ENCODE data around the gene FRK. TPM values are rescaled to one million over a fixed set of nuclear protein-coding genes. Genes with fewer than 3 reads are reported as not detected.

Gene FRK
- total RNA-seq, 1 donor from 2014 or later: 8.1 TPM

DNA sequence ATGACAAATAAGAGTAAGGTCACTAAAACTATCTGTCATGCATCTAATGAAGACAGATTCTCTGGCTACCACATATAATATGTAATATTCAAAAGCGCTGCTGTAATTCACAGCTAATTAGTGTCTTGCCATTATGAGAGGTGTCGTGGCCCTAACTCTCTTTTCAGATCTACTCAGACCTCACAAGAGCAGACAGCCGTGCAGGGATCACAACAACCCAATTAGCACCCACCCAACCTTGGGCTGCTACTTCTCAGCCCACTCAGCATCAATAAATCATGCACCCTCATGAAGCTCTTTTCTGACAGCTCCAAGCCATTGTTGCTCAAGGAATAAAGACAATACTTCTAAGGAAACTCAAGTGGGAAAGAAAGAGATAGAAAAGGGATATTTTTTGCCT lies 61.5 kb downstream of the FRK start:
- TF ChIP-seq, protein P1, sequence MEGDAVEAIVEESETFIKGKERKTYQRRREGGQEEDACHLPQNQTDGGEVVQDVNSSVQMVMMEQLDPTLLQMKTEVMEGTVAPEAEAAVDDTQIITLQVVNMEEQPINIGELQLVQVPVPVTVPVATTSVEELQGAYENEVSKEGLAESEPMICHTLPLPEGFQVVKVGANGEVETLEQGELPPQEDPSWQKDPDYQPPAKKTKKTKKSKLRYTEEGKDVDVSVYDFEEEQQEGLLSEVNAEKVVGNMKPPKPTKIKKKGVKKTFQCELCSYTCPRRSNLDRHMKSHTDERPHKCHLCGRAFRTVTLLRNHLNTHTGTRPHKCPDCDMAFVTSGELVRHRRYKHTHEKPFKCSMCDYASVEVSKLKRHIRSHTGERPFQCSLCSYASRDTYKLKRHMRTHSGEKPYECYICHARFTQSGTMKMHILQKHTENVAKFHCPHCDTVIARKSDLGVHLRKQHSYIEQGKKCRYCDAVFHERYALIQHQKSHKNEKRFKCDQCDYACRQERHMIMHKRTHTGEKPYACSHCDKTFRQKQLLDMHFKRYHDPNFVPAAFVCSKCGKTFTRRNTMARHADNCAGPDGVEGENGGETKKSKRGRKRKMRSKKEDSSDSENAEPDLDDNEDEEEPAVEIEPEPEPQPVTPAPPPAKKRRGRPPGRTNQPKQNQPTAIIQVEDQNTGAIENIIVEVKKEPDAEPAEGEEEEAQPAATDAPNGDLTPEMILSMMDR (conservative IDR thresholded peaks at IDR 0.05; ENCODE audit: low read depth, low read length): no peak
- no peak for DNase-seq (ENCODE audit: low read depth)
- H3K4me3 ChIP-seq (ENCODE audit: low read depth, low read length): no peak overlapping the region

DNA sequence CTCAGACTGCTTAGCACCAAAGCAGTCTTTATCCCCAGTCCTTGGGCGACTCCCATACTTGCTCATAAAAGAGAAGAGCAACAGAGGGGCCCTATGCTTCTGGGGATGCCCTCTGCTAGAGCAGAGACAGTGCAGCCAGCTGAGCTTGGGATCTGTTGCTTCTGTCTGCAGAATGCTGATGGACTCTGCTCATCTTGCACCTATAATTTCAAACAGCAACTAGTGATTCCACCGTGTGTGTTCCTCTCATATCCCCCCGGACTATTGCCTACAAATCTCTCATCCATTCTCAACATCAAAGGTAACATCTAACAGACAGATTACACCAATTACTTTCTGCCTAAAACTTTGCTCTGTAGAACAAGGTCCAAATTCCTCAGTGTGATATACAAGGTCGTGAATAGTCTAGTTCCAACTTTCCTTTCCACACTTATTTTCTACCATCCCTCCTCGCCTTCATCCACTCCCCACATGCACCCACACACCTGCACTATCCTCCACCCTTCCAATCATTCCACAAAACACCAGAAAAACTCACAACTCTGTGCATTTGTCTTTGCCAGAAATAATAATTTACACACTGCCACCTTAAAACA lies 62.6 kb downstream of the FRK start:
- DNase-seq (ENCODE audit: low read depth): no peak
- TF ChIP-seq, protein P1 (conservative IDR thresholded peaks at IDR 0.05; ENCODE audit: low read depth, low read length): no peak
- H3K4me3 ChIP-seq (ENCODE audit: low read depth, low read length): no peak overlapping the region

- H3K4me3 ChIP-seq (ENCODE audit: low read depth, low read length): no peak overlapping the region
- TF ChIP-seq, protein P1 (conservative IDR thresholded peaks at IDR 0.05; ENCODE audit: low read depth, low read length): no peak
These were observed 74.7 kb downstream of the FRK start for GRCh38 chr6:115986026-115986425.

GRCh38 chr6:115984809-115985208 lies 75.9 kb downstream of the FRK start:
- TF ChIP-seq, protein P1 (conservative IDR thresholded peaks at IDR 0.05; ENCODE audit: low read depth, low read length): no peak
- no peak for DNase-seq (ENCODE audit: low read depth)
- no peak overlapping the region for H3K4me3 ChIP-seq (ENCODE audit: low read depth, low read length)

More at GRCh38 chr6:115986026-115986425, 74.7 kb downstream of the FRK start:
- DNase-seq (ENCODE audit: low read depth): no peak

DNA sequence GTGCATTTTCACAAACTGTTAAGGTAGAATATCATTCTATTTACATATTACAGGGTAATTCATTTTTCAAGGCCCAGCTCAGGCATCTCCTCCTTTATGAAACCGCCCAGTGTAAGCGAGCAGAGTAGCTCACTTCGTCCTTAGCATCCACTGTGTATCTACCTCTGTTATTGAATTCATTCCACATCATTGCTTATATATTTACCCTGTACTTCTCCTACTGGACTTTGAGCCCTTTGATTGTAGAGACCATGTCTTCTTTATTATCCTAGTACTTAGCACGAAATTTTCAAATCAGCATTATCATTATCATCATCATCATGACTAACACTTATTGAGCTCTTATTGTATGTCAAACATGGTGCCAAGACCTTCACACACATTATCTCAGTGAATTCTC lies 76.7 kb downstream of the FRK start:
- H3K4me3 ChIP-seq (ENCODE audit: low read depth, low read length): no peak overlapping the region
- DNase-seq (ENCODE audit: low read depth): no peak
- TF ChIP-seq, protein P1 (conservative IDR thresholded peaks at IDR 0.05; ENCODE audit: low read depth, low read length): no peak

DNA sequence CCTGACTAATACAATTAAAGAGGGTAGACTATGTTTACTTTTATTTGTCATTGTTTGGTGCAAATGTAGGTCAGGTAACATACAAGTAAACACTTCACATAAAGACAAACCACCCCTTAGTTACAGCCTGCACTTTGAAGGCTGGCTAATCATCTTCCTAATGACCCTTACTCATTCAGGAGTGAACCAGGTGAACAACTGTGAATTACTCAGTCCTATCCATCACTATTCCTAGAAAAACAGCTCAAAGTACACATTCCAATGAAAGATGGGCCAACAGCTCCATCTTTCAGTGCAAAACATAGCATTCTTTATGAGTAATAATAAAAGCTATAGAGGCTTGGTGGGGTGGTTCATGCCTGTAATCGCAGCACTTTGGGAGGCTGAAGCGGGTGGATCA lies 78.2 kb downstream of the FRK start:
- H3K4me3 ChIP-seq (ENCODE audit: low read depth, low read length): no peak overlapping the region
- TF ChIP-seq, protein P1 (conservative IDR thresholded peaks at IDR 0.05; ENCODE audit: low read depth, low read length): no peak
- DNase-seq (ENCODE audit: low read depth): peak; percentile 55

GRCh38 chr6:115977220-115977619 lies 83.5 kb downstream of the FRK start:
- DNase-seq (ENCODE audit: low read depth): no peak
- TF ChIP-seq, protein P1 (conservative IDR thresholded peaks at IDR 0.05; ENCODE audit: low read depth, low read length): no peak
- H3K4me3 ChIP-seq (ENCODE audit: low read depth, low read length): no peak overlapping the region
